Naive thymus-derived CD8-positive, alpha-beta T cell (primary cell): ENCODE data around the gene DDX39B. TPM values are rescaled to one million over a fixed set of nuclear protein-coding genes. Genes with fewer than 3 reads are reported as not detected.
"Not testable (repeated sequence)": the region's sequence is repeated elsewhere in the genome, so short reads cannot be mapped to it uniquely, and the experiment has no call there.

Experiments used
- ATAC-seq, 2 donors: fragments of 150-1000 bp; cut with Tn5 transposase in 1 of 2; sonication (Bioruptor Pico), chemical (Tn5 transposase) in 1 of 2; 1 replicate in 1 of 2; 2 replicates in 1 of 2; pipeline ENCODE4 v1.10.0; 2021; ENCODE audit warnings: mild to moderate bottlenecking in 2 of 2, moderate library complexity in 2 of 2
- POLR2A ChIA-PET: fragments of 350-600 bp; sonication (Branson Sonifier 250); formaldehyde crosslinking; loops from one replicate; lab custom pipeline; 2021; ENCODE audit warnings: antibody characterized with exemption; lab: Charles Lee
- DNase-seq, 10 donors: peaks; one replicate each; pipeline versions ENCODE4 v3.0.0 to v3.0.0-alpha.2; 2020 to 2022
- H3K27ac Mint-ChIP-seq, 10 donors: one replicate each; pipeline ENCODE4 v1.8.0; 2020 to 2022; ENCODE audit warnings: mild to moderate bottlenecking in 10 of 10, mixed read lengths in 10 of 10, moderate library complexity in 4 of 10, inconsistent platforms in 1 of 10
- H3K27me3 Mint-ChIP-seq, 5 donors: one replicate each; pipeline ENCODE4 v1.8.0; 2021 to 2022; ENCODE audit warnings: mixed read lengths in 5 of 5
- H3K36me3 Mint-ChIP-seq, 3 donors: one replicate each; pipeline ENCODE4 v1.8.0; 2020 to 2022; ENCODE audit warnings: mixed read lengths in 3 of 3, mild to moderate bottlenecking in 2 of 3, inconsistent platforms in 1 of 3
- H3K4me1 Mint-ChIP-seq, 4 donors: one replicate each; pipeline ENCODE4 v1.8.0; 2021 to 2022; ENCODE audit warnings: mixed read lengths in 4 of 4
- H3K4me3 Mint-ChIP-seq, 10 donors: one replicate each; pipeline ENCODE4 v1.8.0; 2020 to 2022; ENCODE audit warnings: mild to moderate bottlenecking in 10 of 10, mixed read lengths in 10 of 10, moderate library complexity in 6 of 10, inconsistent platforms in 1 of 10
- H3K9me3 Mint-ChIP-seq, 9 donors: one replicate each; pipeline ENCODE4 v1.8.0; 2020 to 2022; ENCODE audit warnings: mixed read lengths in 9 of 9, mild to moderate bottlenecking in 3 of 9, inconsistent platforms in 1 of 9, moderate library complexity in 1 of 9
- polyA plus RNA-seq, 3 donors: library from polyadenylated mRNA; unstranded; fragments of 300-500 nt; fragmentation: Illumina TruSeq; gene quantifications; one replicate each; pipeline ENCODE4 v1.2.3, GENCODE V29; 2021
- total RNA-seq, 8 experiments: library from RNA in 2 of 8; stranded (reverse) in 2 of 8; gene quantifications; one replicate each; pipeline ENCODE4 v1.2.3 and lab custom pipeline; 2021 to 2026

The DDX39B gene
- total and polyA plus RNA-seq, 5 experiments from 2014 or later = 53.6 to 768 (median 104) TPM

DNA sequence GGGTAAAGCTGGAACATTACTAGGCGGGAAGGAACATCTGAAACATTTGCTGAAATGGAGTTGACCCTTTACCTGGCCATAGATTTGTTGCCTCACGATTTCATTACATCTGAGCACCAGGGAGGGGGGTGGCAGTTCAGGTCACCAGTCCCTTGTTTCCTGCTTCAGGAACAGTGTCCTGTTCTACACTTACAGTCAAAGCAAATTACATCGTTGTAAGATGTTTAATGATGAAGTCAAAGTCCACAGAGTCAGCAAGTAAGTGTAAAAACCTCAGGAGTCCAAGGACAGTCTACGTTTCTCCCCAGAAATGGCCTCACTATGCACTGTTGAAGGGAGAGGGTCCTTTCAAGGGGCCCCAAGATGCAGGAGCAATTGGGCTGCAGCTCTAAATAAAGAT, 52.7 kb downstream of the DDX39B start:
- no peak overlapping the region for H3K27ac Mint-ChIP-seq
- H3K4me1 Mint-ChIP-seq = peaks cover 8 to 20% (median 15%) of the 10 kb centered on the region in 4 donors
- POLR2A ChIA-PET = no interaction called here
- no peaks in the 10 kb centered on the region for H3K36me3 Mint-ChIP-seq
- H3K4me3 Mint-ChIP-seq = no peak overlapping the region
- no peaks in the 10 kb centered on the region for H3K27me3 Mint-ChIP-seq
- no peaks in the 10 kb centered on the region for H3K9me3 Mint-ChIP-seq
- ATAC-seq (no peak), DNase-seq (no peak)

DNA sequence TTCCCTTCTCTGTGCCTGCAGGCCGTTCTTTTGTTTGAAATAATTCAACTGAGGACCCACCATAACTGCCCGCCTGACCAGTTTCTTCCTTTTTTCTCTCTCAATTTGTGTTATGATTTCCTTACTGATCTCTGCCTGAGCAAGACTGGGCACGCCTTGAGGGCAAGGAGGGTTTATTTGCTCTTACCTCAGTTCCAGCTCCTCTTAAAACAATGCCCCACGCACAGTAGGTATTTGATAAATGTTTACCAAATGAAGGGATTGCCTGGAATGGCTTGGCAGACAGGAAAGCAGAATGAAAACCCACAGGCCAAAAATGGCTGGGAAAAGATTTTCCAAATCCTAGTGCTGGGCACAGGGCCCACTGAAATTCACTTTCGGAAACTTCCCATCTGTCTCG, 54.1 kb downstream of the DDX39B start:
- DNase-seq, H3K27me3 Mint-ChIP-seq, H3K9me3 Mint-ChIP-seq, ATAC-seq, H3K4me3 Mint-ChIP-seq, POLR2A ChIA-PET, H3K36me3 Mint-ChIP-seq: not testable (repeated sequence)
- Mint-ChIP-seq H3K27ac (peak overlapping the region in 2 of 10 donors; percentile 19 to 25), H3K4me1 (peaks cover 6 to 13% (median 9%) of the 10 kb centered on the region in 4 donors)

DNA sequence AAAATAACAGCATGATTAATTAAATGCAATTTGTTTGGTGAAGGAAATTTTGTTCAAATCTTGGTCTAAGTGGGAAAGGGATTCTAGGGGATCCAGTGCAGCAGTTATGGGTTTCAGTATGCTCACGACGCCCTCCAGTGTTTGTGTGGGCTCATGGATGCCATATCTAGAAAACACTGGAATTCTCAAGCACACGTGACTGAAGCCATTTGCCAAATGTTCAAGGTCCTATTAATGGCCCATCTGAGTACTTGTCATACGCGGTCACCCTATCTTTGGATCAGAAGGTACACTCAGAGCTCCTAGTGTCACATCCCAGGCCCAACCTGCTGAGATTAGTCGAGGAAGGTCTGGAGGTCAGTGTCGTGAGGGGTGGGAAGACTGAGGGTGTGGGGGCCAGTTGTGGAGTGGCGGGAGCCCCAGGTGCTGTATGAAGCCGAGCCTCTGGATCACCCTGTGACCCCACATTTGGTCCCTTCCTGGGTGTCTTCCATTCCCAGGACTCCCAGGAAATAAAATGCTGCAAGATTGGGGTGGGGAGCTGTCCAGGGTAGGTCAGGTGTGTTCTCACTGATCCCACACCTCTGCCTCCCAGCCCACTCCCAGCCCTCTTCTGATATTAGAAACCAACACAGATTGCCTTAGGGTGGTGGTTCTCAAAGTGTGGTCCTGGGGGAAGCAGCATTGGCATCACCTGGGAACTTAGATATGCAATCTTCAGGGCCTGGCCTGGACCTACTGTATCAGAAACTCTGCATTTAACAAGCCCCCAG, 55.6 kb downstream of the DDX39B start:
- H3K27me3 Mint-ChIP-seq, DNase-seq, H3K4me3 Mint-ChIP-seq, H3K36me3 Mint-ChIP-seq, H3K4me1 Mint-ChIP-seq, H3K27ac Mint-ChIP-seq, H3K9me3 Mint-ChIP-seq, POLR2A ChIA-PET: not testable (repeated sequence)
- ATAC-seq = peak in 1 of 2 donors; percentile 70

DNA sequence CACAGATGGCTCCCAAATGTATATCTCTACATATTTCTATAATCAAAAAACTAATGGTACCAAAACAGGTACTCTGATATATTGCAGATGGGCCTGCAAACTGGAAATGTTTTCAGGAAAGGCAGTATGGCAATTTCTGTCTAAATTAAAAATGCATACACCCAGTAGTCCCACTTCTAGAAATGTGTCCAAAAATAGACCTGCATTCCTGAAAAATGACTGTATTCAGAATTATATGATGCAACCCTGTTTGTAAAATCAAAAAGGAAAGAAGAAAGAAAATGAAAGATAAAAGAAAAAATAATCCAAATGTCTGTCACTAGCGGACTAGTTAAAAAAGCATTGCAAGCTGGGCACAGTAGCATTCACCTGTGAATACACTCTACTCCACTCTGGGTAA, 56.7 kb downstream of the DDX39B start:
- ATAC-seq = no peak
- H3K36me3 Mint-ChIP-seq = no peaks in the 10 kb centered on the region
- POLR2A ChIA-PET = no interaction called here
- no peaks in the 10 kb centered on the region for H3K27me3 Mint-ChIP-seq
- no peak for DNase-seq
- no peak overlapping the region for H3K4me3 Mint-ChIP-seq
- H3K4me1 Mint-ChIP-seq = peaks cover under 1 to 2% (median under 1%) of the 10 kb centered on the region in 4 donors
- H3K9me3 Mint-ChIP-seq = no peaks in the 10 kb centered on the region
- H3K27ac Mint-ChIP-seq = peak overlapping the region in 1 of 10 donors; percentile 39

DNA sequence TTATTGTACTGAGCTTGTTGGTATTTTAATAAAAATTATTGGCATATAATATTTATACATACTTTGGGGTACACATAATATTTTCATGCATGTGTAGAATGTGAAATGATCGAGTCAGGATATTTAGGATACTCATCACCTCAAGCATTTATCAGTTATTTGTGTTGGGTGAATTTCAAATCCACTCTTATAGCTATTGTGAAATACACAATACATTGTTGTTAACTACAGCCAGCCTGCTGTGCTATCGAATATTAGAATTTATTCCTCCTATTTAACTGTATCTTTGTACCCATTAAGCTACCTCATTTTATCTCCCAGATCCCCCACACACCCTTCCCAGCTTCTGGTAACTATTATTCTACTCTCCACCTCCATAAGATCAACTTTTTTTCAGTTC, 58.4 kb downstream of the DDX39B start:
- Mint-ChIP-seq H3K27me3 (no peaks in the 10 kb centered on the region), H3K27ac (peak overlapping the region in 2 of 10 donors; percentile 74 to 85), H3K4me3 (no peak overlapping the region), H3K9me3 (no peaks in the 10 kb centered on the region), H3K36me3 (no peaks in the 10 kb centered on the region), H3K4me1 (peaks cover 0 to 6% (median 2%) of the 10 kb centered on the region in 4 donors)
- POLR2A ChIA-PET = interaction anchor here (1.9 kb wide), 1 partner anchor 15 kb away, joined by 7 read pairs; no protein-coding TSS in a partner anchor
- no peak for ATAC-seq
- DNase-seq = no peak

DNA sequence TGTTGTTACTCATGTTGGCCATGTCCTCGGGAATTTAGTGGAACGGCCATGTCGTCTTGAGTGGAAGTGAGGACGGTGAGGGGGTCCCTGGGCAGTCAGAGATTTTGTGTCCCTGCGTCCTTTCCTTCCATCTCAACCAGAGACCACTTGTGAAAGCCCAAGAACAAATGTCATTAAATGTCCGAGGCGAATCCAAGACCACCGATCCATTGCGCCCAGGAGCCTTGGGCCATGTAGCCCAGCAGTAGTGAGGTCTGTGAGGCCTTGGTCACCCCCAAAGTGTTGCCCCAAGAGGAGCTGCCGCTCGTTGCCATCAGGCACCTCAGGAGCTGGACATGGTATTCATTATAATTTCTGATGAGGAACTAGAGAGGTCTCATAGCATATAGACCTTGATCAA, 61.2 kb downstream of the DDX39B start:
- Mint-ChIP-seq H3K27me3 (no peaks in the 10 kb centered on the region), H3K27ac (no peak overlapping the region), H3K4me3 (no peak overlapping the region), H3K9me3 (no peaks in the 10 kb centered on the region), H3K4me1 (peaks cover 6 to 23% (median 10%) of the 10 kb centered on the region in 4 donors), H3K36me3 (no peaks in the 10 kb centered on the region)
- POLR2A ChIA-PET = no interaction called here
- DNase-seq (no peak), ATAC-seq (no peak)

Other genes starting within 250 kb of the DDX39B start
- gene HLA-B, start 184.8 kb downstream of the DDX39B start, total RNA-seq = 1,000 to 10,000 TPM; 5,337 to 5,382 TPM
- gene HLA-B, start 184.8 kb downstream of the DDX39B start, polyA plus RNA-seq = 1,000 to 10,000 TPM; 5,978 to 8,548 (median 7,722) TPM
- gene MICA, start 138.4 kb downstream of the DDX39B start, total RNA-seq = 10 to 100 TPM; 21.0 to 21.9 TPM
- 1 to 10 TPM; 3.7 to 5.8 (median 5.5) TPM for gene MICA, start 138.4 kb downstream of the DDX39B start, polyA plus RNA-seq
- 10 to 100 TPM; 12.3 to 13.8 TPM for gene MICB, start 43.9 kb downstream of the DDX39B start, total RNA-seq
- gene MICB, start 43.9 kb downstream of the DDX39B start, polyA plus RNA-seq = 1 to 10 TPM; 3.3 to 4.7 (median 3.8) TPM
- not detected for gene MCCD1, start 13.0 kb downstream of the DDX39B start, total RNA-seq
- gene MCCD1, start 13.0 kb downstream of the DDX39B start, polyA plus RNA-seq = not detected
- gene ATP6V1G2, start 4.6 kb upstream of the DDX39B start, total RNA-seq = 1 to 10 TPM; 7.9 TPM
- gene ATP6V1G2, start 4.6 kb upstream of the DDX39B start, polyA plus RNA-seq = under 1 TPM in 2 of 3 donors, not detected in 1; 0.55 to 0.56 TPM
- gene NFKBIL1, start 5.6 kb upstream of the DDX39B start, total RNA-seq = 10 to 100 TPM; 14.1 to 15.2 TPM
- 10 to 100 TPM in 1 of 3 donors, 1 to 10 TPM in 2; 8.4 to 10.0 (median 8.5) TPM for gene NFKBIL1, start 5.6 kb upstream of the DDX39B start, polyA plus RNA-seq
- 10 to 100 TPM; 14.3 to 16.2 TPM for gene LTA, start 30.3 kb upstream of the DDX39B start, total RNA-seq
- gene LTA, start 30.3 kb upstream of the DDX39B start, polyA plus RNA-seq = 10 to 100 TPM; 11.0 to 40.1 (median 29.9) TPM
- 1 to 10 TPM; 2.1 to 2.3 TPM for gene TNF, start 33.6 kb upstream of the DDX39B start, total RNA-seq
- gene TNF, start 33.6 kb upstream of the DDX39B start, polyA plus RNA-seq = under 1 TPM; 0.11 to 0.53 (median 0.37) TPM
- gene LTB, start 40.4 kb upstream of the DDX39B start, total RNA-seq = 100 to 1,000 TPM; 450 to 469 TPM
- gene LTB, start 40.4 kb upstream of the DDX39B start, polyA plus RNA-seq = 1,000 to 10,000 TPM in 2 of 3 donors, 100 to 1,000 TPM in 1; 707 to 1,760 (median 1,173) TPM
- gene LST1, start 44.3 kb upstream of the DDX39B start, total RNA-seq = 10 to 100 TPM; 13.7 to 19.1 TPM
- 10 to 100 TPM; 13.4 to 18.0 (median 15.0) TPM for gene LST1, start 44.3 kb upstream of the DDX39B start, polyA plus RNA-seq
- 1 to 10 TPM; 8.5 to 8.8 TPM for gene NCR3, start 51.0 kb upstream of the DDX39B start, total RNA-seq
- 10 to 100 TPM; 54.3 to 86.3 (median 76.0) TPM for gene NCR3, start 51.0 kb upstream of the DDX39B start, polyA plus RNA-seq
- 10 to 100 TPM; 23.0 to 27.3 TPM for gene AIF1, start 73.2 kb upstream of the DDX39B start, total RNA-seq
- 100 to 1,000 TPM; 145 to 242 (median 239) TPM for gene AIF1, start 73.2 kb upstream of the DDX39B start, polyA plus RNA-seq
- gene PRRC2A, start 78.7 kb upstream of the DDX39B start, total RNA-seq = 100 to 1,000 TPM; 227 to 230 TPM
- 1 to 10 TPM; 4.5 to 7.1 (median 5.0) TPM for gene PRRC2A, start 78.7 kb upstream of the DDX39B start, polyA plus RNA-seq
- gene BAG6, start 110.7 kb upstream of the DDX39B start, total RNA-seq = 100 to 1,000 TPM; 244 to 258 TPM
- 10 to 100 TPM; 17.7 to 21.5 (median 21.1) TPM for gene BAG6, start 110.7 kb upstream of the DDX39B start, polyA plus RNA-seq
- gene APOM, start 113.9 kb upstream of the DDX39B start, total RNA-seq = 1 to 10 TPM; 2.2 to 3.1 TPM
- 1 to 10 TPM; 5.0 to 8.0 (median 5.5) TPM for gene APOM, start 113.9 kb upstream of the DDX39B start, polyA plus RNA-seq
- gene C6orf47, start 118.8 kb upstream of the DDX39B start, total RNA-seq = 10 to 100 TPM; 24.9 to 26.3 TPM
- 10 to 100 TPM; 17.0 to 36.7 (median 21.3) TPM for gene C6orf47, start 118.8 kb upstream of the DDX39B start, polyA plus RNA-seq
- gene GPANK1, start 123.0 kb upstream of the DDX39B start, total RNA-seq = 10 to 100 TPM; 26.6 to 27.9 TPM
- 10 to 100 TPM; 20.8 to 22.9 (median 21.2) TPM for gene GPANK1, start 123.0 kb upstream of the DDX39B start, polyA plus RNA-seq
- 100 to 1,000 TPM; 131 to 133 TPM for gene CSNK2B, start 124.1 kb upstream of the DDX39B start, total RNA-seq
- gene CSNK2B, start 124.1 kb upstream of the DDX39B start, polyA plus RNA-seq = 100 to 1,000 TPM; 214 to 230 (median 217) TPM
- gene LY6G5B, start 128.0 kb upstream of the DDX39B start, total RNA-seq = 10 to 100 TPM; 44.1 to 48.8 TPM
- under 1 TPM in 1 of 3 donors, not detected in 2; 0.25 TPM for gene LY6G5B, start 128.0 kb upstream of the DDX39B start, polyA plus RNA-seq
- gene LY6G5C, start 139.1 kb upstream of the DDX39B start, total RNA-seq = 1 to 10 TPM; 4.4 to 5.5 TPM
- gene LY6G5C, start 139.1 kb upstream of the DDX39B start, polyA plus RNA-seq = 1 to 10 TPM; 4.6 to 7.9 (median 7.6) TPM
- gene ABHD16A, start 161.3 kb upstream of the DDX39B start, total RNA-seq = 10 to 100 TPM; 58.4 to 59.9 TPM
- gene ABHD16A, start 161.3 kb upstream of the DDX39B start, polyA plus RNA-seq = 10 to 100 TPM; 26.9 to 35.5 (median 34.1) TPM
- gene LY6G6F, start 164.9 kb upstream of the DDX39B start, total RNA-seq = not detected
- not detected for gene LY6G6F, start 164.9 kb upstream of the DDX39B start, polyA plus RNA-seq
- not detected for gene LY6G6D, start 173.3 kb upstream of the DDX39B start, total RNA-seq
- gene LY6G6D, start 173.3 kb upstream of the DDX39B start, polyA plus RNA-seq = not detected
- not detected for gene LY6G6C, start 179.7 kb upstream of the DDX39B start, total RNA-seq
- not detected for gene LY6G6C, start 179.7 kb upstream of the DDX39B start, polyA plus RNA-seq
- gene MPIG6B, start 181.4 kb upstream of the DDX39B start, total RNA-seq = 1 to 10 TPM; 1.4 to 1.9 TPM
- 1 to 10 TPM; 1.2 to 4.9 (median 1.3) TPM for gene MPIG6B, start 181.4 kb upstream of the DDX39B start, polyA plus RNA-seq
- 1 to 10 TPM; 3.1 to 5.1 TPM for gene DDAH2, start 187.3 kb upstream of the DDX39B start, total RNA-seq
- 10 to 100 TPM in 2 of 3 donors, 1 to 10 TPM in 1; 8.0 to 14.7 (median 10.3) TPM for gene DDAH2, start 187.3 kb upstream of the DDX39B start, polyA plus RNA-seq
- 10 to 100 TPM; 23.7 to 27.1 TPM for gene CLIC1, start 194.5 kb upstream of the DDX39B start, total RNA-seq
- gene CLIC1, start 194.5 kb upstream of the DDX39B start, polyA plus RNA-seq = 100 to 1,000 TPM in 2 of 3 donors, 10 to 100 TPM in 1; 95.1 to 345 (median 114) TPM
- 1 to 10 TPM; 7.2 to 8.3 TPM for gene MSH5, start 198.0 kb upstream of the DDX39B start, total RNA-seq
- gene MSH5, start 198.0 kb upstream of the DDX39B start, polyA plus RNA-seq = 1 to 10 TPM in 2 of 3 donors, under 1 TPM in 1; 0.61 to 1.1 (median 1.1) TPM
- 1 to 10 TPM; 1.6 to 2.1 TPM for gene SAPCD1, start 220.7 kb upstream of the DDX39B start, total RNA-seq
- gene SAPCD1, start 220.7 kb upstream of the DDX39B start, polyA plus RNA-seq = not detected
- gene VWA7, start 235.3 kb upstream of the DDX39B start, total RNA-seq = under 1 TPM; 0.47 to 0.52 TPM
- gene VWA7, start 235.3 kb upstream of the DDX39B start, polyA plus RNA-seq = under 1 TPM in 1 of 3 donors, not detected in 2; 0.34 TPM